Measurements from ENCODE around the gene TANK. TPM values are rescaled to one million over a fixed set of nuclear protein-coding genes. Genes with fewer than 3 reads are reported as not detected.

Gene TANK
- total RNA-seq, 2 experiments from 2014 or later = 43.4 to 64.9 TPM

- H3K4me3 ChIP-seq (ENCODE audit: low read depth, low read length, poor library complexity, severe bottlenecking) = no peak overlapping the region
- no peaks in the 10 kb centered on the region for H3K79me2 ChIP-seq (ENCODE audit: insufficient read depth, low read depth, low read length)
- POLR2A ChIA-PET = interaction anchor here (0.7 to 1.8 kb wide), 5 partner anchors 10 to 41 kb away, joined by 3 to 4 read pairs (median 3); no protein-coding TSS in a partner anchor
- BruUV-seq (replicated peaks) = no TSS peak
- no peak for DNase-seq (ENCODE audit: low spot score)
- H3K9me2 ChIP-seq (ENCODE audit: insufficient read depth, low read length) = no peaks in the 10 kb centered on the region
- H3K27ac ChIP-seq (ENCODE audit: low read depth, low read length, poor library complexity, severe bottlenecking) = no peak overlapping the region
- H4K20me1 ChIP-seq (ENCODE audit: insufficient read depth, low read length) = no peaks in the 10 kb centered on the region
- intact Hi-C loops (cut with micrococcal nuclease; ENCODE audit: unreplicated experiment) = no loop called here
- no peaks in the 10 kb centered on the region for H3K36me3 ChIP-seq (ENCODE audit: insufficient read depth, low read length)
- no peaks in the 10 kb centered on the region for H3K9me3 ChIP-seq (ENCODE audit: low read length)
- TF ChIP-seq EZH2phosphoT487 (IDR thresholded peaks at IDR 0.05; ENCODE audit: borderline replicate concordance, low read depth, low read length) = no peak
- TF ChIP-seq CTCF (conservative IDR thresholded peaks at IDR 0.05; ENCODE audit: low read length) = no peak
- no peak overlapping the region for H2AFZ ChIP-seq (ENCODE audit: low read length)
- CTCF ChIA-PET (ENCODE audit: unreplicated experiment) = no interaction called here
- no peaks in the 10 kb centered on the region for H3K4me1 ChIP-seq (ENCODE audit: insufficient read depth, low read length, poor library complexity, severe bottlenecking)
- no peak overlapping the region for H3K4me2 ChIP-seq (ENCODE audit: low read length)
These were observed 31.3 kb upstream of the TANK start for GRCh38 chr2:161128885-161129284.

GRCh38 chr2:161130354-161130753 lies 29.9 kb upstream of the TANK start:
- Histone ChIP-seq H4K20me1 (ENCODE audit: insufficient read depth, low read length) (no peaks in the 10 kb centered on the region), H3K9me3 (ENCODE audit: low read length) (no peaks in the 10 kb centered on the region), H3K4me1 (ENCODE audit: insufficient read depth, low read length, poor library complexity, severe bottlenecking) (peaks cover 4% of the 10 kb centered on the region), H3K27ac (ENCODE audit: low read depth, low read length, poor library complexity, severe bottlenecking) (no peak overlapping the region), H3K79me2 (ENCODE audit: insufficient read depth, low read depth, low read length) (no peaks in the 10 kb centered on the region), H3K4me2 (ENCODE audit: low read length) (no peak overlapping the region), H3K9me2 (ENCODE audit: insufficient read depth, low read length) (no peaks in the 10 kb centered on the region), H3K36me3 (ENCODE audit: insufficient read depth, low read length) (no peaks in the 10 kb centered on the region), H2AFZ (ENCODE audit: low read length) (no peak overlapping the region), H3K4me3 (ENCODE audit: low read depth, low read length, poor library complexity, severe bottlenecking) (no peak overlapping the region)
- POLR2A ChIA-PET = interaction anchor here (1.1 to 1.8 kb wide), 2 partner anchors 9 to 17 kb away, joined by 3 to 4 read pairs; no protein-coding TSS in a partner anchor
- TF ChIP-seq CTCF (conservative IDR thresholded peaks at IDR 0.05; ENCODE audit: low read length) = no peak
- no peak for TF ChIP-seq EZH2phosphoT487 (IDR thresholded peaks at IDR 0.05; ENCODE audit: borderline replicate concordance, low read depth, low read length)
- CTCF ChIA-PET (ENCODE audit: unreplicated experiment) = no interaction called here
- no TSS peak for BruUV-seq (replicated peaks)
- intact Hi-C loops (cut with micrococcal nuclease; ENCODE audit: unreplicated experiment) = no loop called here
- no peak for DNase-seq (ENCODE audit: low spot score)

- POLR2A ChIA-PET = interaction anchor here (1.1 kb wide), 1 partner anchor 18 kb away, joined by 3 read pairs; no protein-coding TSS in a partner anchor
- CTCF ChIA-PET (ENCODE audit: unreplicated experiment) = no interaction called here
- no peaks in the 10 kb centered on the region for H3K79me2 ChIP-seq (ENCODE audit: insufficient read depth, low read depth, low read length)
- H3K36me3 ChIP-seq (ENCODE audit: insufficient read depth, low read length) = no peaks in the 10 kb centered on the region
- DNase-seq (ENCODE audit: low spot score) = no peak
- TF ChIP-seq CTCF (conservative IDR thresholded peaks at IDR 0.05; ENCODE audit: low read length) (no peak), EZH2phosphoT487 (IDR thresholded peaks at IDR 0.05; ENCODE audit: borderline replicate concordance, low read depth, low read length) (no peak)
- H4K20me1 ChIP-seq (ENCODE audit: insufficient read depth, low read length) = no peaks in the 10 kb centered on the region
- H3K4me3 ChIP-seq (ENCODE audit: low read depth, low read length, poor library complexity, severe bottlenecking) = no peak overlapping the region
- H3K27ac ChIP-seq (ENCODE audit: low read depth, low read length, poor library complexity, severe bottlenecking) = no peak overlapping the region
- intact Hi-C loops (cut with micrococcal nuclease; ENCODE audit: unreplicated experiment) = no loop called here
- no peaks in the 10 kb centered on the region for H3K9me2 ChIP-seq (ENCODE audit: insufficient read depth, low read length)
- no peak overlapping the region for H3K4me2 ChIP-seq (ENCODE audit: low read length)
- H2AFZ ChIP-seq (ENCODE audit: low read length) = no peak overlapping the region
- BruUV-seq (replicated peaks) = no TSS peak
- no peaks in the 10 kb centered on the region for H3K9me3 ChIP-seq (ENCODE audit: low read length)
- peaks cover 12% of the 10 kb centered on the region for H3K4me1 ChIP-seq (ENCODE audit: insufficient read depth, low read length, poor library complexity, severe bottlenecking)
These were observed 29.1 kb upstream of the TANK start for GRCh38 chr2:161131074-161131680.

All from OCI-LY7 (cell line).